Osteoblast (primary cell): ENCODE measurements around the gene GYPA. TPM values are rescaled to one million over a fixed set of nuclear protein-coding genes. Genes with fewer than 3 reads are reported as not detected.
"Not testable (repeated sequence)": the region's sequence is repeated elsewhere in the genome, so short reads cannot be mapped to it uniquely, and the experiment has no call there.

Experiments
- DNase-seq: peaks from one replicate; pipeline ENCODE4 v3.0.0; 2011; ENCODE audit warnings: low spot score, mixed read lengths; ENCODE audit not compliant: insufficient read length; ENCODE audit errors: missing footprints
- H2AFZ ChIP-seq: 2 replicates; pipeline ENCODE4 v1.6.0; 2011; ENCODE audit warnings: mild to moderate bottlenecking, low read length
- H3K27ac ChIP-seq: 2 replicates; pipeline ENCODE4 v1.5.1; 2011; ENCODE audit warnings: mild to moderate bottlenecking, low read depth, low read length, moderate library complexity
- H3K27me3 ChIP-seq: 2 replicates; pipeline ENCODE4 v1.6.0; 2012; ENCODE audit warnings: mild to moderate bottlenecking, control low read depth, inconsistent platforms, low read length, moderate library complexity; ENCODE audit not compliant: insufficient read depth
- H3K36me3 ChIP-seq: 2 replicates; pipeline ENCODE4 v1.5.1; 2011; ENCODE audit warnings: mild to moderate bottlenecking, low read length, control low read depth, moderate library complexity; ENCODE audit not compliant: insufficient read depth
- H3K4me1 ChIP-seq: 2 replicates; pipeline ENCODE4 v1.5.1; 2011; ENCODE audit warnings: mild to moderate bottlenecking, low read length, control low read depth, moderate library complexity; ENCODE audit not compliant: insufficient read depth
- H3K4me2 ChIP-seq: 2 replicates; pipeline ENCODE4 v1.6.0; 2011; ENCODE audit warnings: mild to moderate bottlenecking, low read length; ENCODE audit not compliant: insufficient read depth
- H3K4me3 ChIP-seq: fragments of 200-600 bp; sonication (generic); 3 replicates; pipeline ENCODE4 v1.5.1; 2012; ENCODE audit warnings: mild to moderate bottlenecking, low read length, inconsistent platforms; ENCODE audit not compliant: insufficient read depth
- H3K79me2 ChIP-seq: 2 replicates; pipeline ENCODE4 v1.6.0; 2012; ENCODE audit warnings: mild to moderate bottlenecking, low read length, control low read depth, inconsistent platforms; ENCODE audit not compliant: insufficient read depth
- H3K9me3 ChIP-seq: 2 replicates; pipeline ENCODE4 v1.5.1; 2011; ENCODE audit warnings: low read depth, low read length, control low read depth
- H4K20me1 ChIP-seq: 2 replicates; pipeline ENCODE4 v1.6.0; 2012; ENCODE audit warnings: mild to moderate bottlenecking, low read length, control low read depth; ENCODE audit not compliant: insufficient read depth
- CTCF ChIP-seq: IDR thresholded peaks from 2 replicates; pipeline ENCODE4 v1.5.1; 2011; ENCODE audit warnings: mild to moderate bottlenecking, low read depth, low read length, moderate library complexity; ENCODE audit errors: extremely low read depth
- total RNA-seq: library from RNA; depleted of rRNA; stranded (reverse); fragments of >200 nt; gene quantifications from 2 replicates; pipeline ENCODE4 v1.2.3, GENCODE V29; 2012

The GYPA gene
- total RNA-seq, 1 donor = not detected

- Histone ChIP-seq H3K27me3 (no peaks in the 10 kb centered on the region), H3K36me3 (no peaks in the 10 kb centered on the region), H3K4me3 (no peak overlapping the region), H3K4me2 (no peak overlapping the region), H3K79me2 (no peaks in the 10 kb centered on the region), H3K27ac (no peak overlapping the region), H2AFZ (no peak overlapping the region), H4K20me1 (no peaks in the 10 kb centered on the region), H3K9me3 (no peaks in the 10 kb centered on the region), H3K4me1 (no peaks in the 10 kb centered on the region)
- DNase-seq = no peak
- no peak for TF ChIP-seq CTCF
These were observed 49.8 kb downstream of the GYPA start for GRCh38 chr4:144090744-144091143.

GRCh38 chr4:144082053-144082452 lies 58.5 kb downstream of the GYPA start:
- H3K4me3 ChIP-seq, H4K20me1 ChIP-seq, H3K27ac ChIP-seq, H3K9me3 ChIP-seq, H3K36me3 ChIP-seq, H3K27me3 ChIP-seq, DNase-seq, H3K79me2 ChIP-seq, H3K4me1 ChIP-seq, H3K4me2 ChIP-seq, H2AFZ ChIP-seq: not testable (repeated sequence)

- DNase-seq, H4K20me1 ChIP-seq: not testable (repeated sequence)
These were observed 60.4 kb downstream of the GYPA start for GRCh38 chr4:144080135-144080534.

DNA sequence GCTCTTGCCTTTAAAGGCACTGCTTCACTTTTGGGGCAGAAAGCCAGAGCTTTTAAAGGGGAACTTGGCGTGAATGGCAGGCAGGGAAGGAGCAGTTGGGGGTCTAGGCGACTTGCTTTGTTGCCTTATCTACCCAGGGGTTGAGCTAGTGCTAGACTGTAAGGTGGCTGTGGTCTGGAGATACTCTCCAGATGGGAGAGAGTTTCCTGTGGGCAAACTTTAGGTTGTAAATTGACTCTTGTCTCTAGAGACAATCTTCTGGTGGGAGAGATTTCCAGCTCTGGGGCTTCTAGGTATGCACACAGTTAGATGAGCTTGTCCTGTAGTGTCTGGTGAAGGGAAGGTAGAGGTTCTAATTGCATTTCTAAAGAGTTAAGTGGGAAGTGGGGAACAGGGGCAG lies 61.8 kb downstream of the GYPA start:
- not testable (repeated sequence) for H3K9me3 ChIP-seq, H3K27ac ChIP-seq, H2AFZ ChIP-seq, H3K79me2 ChIP-seq, H3K36me3 ChIP-seq, DNase-seq, H3K4me1 ChIP-seq, H3K4me2 ChIP-seq, H3K4me3 ChIP-seq, H4K20me1 ChIP-seq, H3K27me3 ChIP-seq

More at GRCh38 chr4:144080135-144080534, 60.4 kb downstream of the GYPA start:
- H3K27ac ChIP-seq, H2AFZ ChIP-seq, H3K4me2 ChIP-seq, H3K4me3 ChIP-seq, H3K9me3 ChIP-seq, H3K27me3 ChIP-seq, H3K4me1 ChIP-seq, H3K36me3 ChIP-seq, H3K79me2 ChIP-seq: not testable (repeated sequence)

- not testable (repeated sequence) for H3K4me2 ChIP-seq
These were observed 79.0 kb downstream of the GYPA start for GRCh38 chr4:144061556-144061955.

DNA sequence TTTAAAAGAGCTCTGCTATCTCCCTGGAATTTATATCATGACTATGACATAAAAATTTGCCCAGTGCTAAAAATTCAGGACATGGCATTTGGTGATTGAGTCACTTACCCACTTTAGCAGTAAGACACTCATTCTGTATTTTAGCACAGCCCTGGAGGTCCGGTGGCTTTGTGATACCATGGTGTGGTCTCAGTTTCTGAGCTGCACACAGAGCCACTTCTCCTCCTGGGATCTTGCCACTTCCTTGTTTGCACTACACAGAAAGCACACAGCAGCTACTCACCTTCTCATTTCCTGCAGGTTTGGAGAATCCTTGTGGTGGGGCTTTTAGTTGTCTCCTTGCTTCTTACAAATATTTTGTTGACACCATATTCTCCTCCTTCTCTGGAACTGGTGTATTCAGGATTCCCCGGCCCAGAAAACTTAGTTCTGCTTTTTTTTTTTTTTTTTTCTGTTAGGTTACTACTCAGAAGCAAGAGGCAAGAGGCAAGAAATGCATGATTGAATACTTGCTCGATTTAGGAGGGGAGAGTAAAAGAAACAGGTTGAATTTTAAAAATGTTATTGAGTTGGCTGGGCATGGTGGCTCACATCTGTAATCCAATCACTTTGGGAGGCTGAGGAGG lies 80.2 kb downstream of the GYPA start:
- H2AFZ ChIP-seq, H3K4me3 ChIP-seq, H3K4me2 ChIP-seq, H3K36me3 ChIP-seq, H3K4me1 ChIP-seq, H3K9me3 ChIP-seq, DNase-seq, H3K27ac ChIP-seq, H3K27me3 ChIP-seq, H3K79me2 ChIP-seq, H4K20me1 ChIP-seq: not testable (repeated sequence)

More at GRCh38 chr4:144061556-144061955, 79.0 kb downstream of the GYPA start:
- not testable (repeated sequence) for H3K4me3 ChIP-seq, H3K4me1 ChIP-seq, H3K36me3 ChIP-seq, H2AFZ ChIP-seq, H3K79me2 ChIP-seq, H3K27ac ChIP-seq, H3K9me3 ChIP-seq, H4K20me1 ChIP-seq, DNase-seq, H3K27me3 ChIP-seq

Other genes with a start within 250 kb of the GYPA start
- under 0.01 and 0.29 TPM in 2 replicates for gene GYPE, start 235.2 kb downstream of the GYPA start, total RNA-seq
- not detected in 2 replicates for gene GYPB, start 121.3 kb downstream of the GYPA start, total RNA-seq